GM19238 (cell line): ENCODE data around the gene TSPAN2.

Source experiments
- DNase-seq: peaks from one replicate; pipeline ENCODE4 v3.0.0; 2011; ENCODE audit warnings: low spot score; ENCODE audit not compliant: insufficient read length

The TSPAN2 gene

DNA sequence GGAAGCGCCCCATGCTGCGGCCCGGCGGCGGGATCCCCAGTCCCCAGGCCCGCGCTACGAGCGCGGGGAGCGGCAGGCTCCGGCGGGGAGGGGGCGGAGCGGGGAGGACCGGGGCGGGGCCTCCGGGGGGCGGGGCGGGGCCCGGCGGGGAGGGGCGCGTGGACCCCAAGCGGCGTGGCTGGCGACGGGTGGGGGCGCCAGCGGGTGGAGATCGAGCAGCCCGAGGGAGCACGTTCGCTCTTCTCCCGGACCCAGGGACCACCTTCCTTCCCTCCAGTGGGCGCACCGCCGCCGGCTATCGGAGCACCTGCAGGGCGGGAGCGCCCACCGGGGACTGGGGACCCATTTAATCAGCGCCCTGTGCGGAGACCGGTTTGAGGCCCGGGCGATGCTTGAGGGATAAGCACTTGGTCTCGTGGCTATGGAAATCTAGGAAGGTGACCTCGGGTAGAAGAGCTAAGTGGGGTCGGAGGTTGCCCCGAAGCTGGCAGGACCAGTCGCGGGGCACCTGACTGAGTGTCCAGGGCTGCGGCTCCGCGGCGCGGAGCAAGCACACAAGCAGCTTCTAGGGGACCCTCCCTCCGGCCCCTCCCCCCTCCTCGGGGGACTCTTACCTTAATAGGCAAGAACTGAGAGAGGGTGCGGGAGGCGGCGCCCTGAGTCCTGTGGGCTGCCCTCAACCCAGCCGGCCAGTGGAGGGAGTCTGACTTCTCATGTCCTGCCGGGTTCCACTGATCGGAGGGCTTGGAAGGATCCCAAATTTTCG, at the start of gene TSPAN2:
TSPAN2 (minus strand) TSS at position 84 of the 766 bp plus-strand sequence; CDS start at position 13, 71 bp downstream.
- no peak for DNase-seq

- DNase-seq: peak; percentile 60
These were observed 49.7 kb upstream of the TSPAN2 start for GRCh38 chr1:115138973-115139372.

DNA sequence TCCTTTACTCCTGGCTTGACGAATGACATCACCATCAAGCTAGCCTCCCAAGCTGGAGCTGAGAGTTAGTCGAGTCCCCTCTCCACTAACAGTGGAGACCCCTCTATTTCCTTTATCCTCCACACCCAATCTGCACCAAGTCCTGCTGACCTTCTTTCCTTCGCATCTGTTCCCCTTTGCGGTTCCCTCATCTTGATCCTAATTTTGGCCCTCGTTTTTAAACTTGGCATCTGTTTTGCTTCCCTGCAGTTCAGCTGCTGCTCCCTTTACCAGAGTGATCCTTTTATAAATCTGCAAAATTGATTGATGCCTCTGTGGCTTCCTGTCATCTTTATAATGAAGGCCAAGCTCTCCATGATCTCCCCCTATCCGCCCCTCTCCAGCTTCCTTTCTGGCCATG, 49.0 kb upstream of the TSPAN2 start:
- no peak for DNase-seq

DNA sequence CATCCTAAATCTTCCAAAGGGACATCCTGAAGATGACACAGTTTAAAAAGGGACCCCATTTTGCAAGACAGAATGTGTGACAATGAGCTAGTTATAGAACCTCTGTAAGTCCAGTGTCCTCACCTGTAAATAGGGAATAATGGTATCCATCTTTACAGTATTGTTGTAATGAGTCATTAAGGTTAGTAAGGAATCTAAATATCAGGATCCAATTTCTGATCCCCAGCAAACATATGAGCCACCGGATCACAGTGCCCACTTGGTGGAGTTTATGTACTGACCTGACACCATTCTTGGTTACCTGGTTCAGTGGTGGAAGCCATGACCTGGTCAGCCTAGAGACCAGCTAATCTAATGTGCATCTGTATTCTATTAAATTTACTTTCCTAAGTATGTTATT, 47.9 kb upstream of the TSPAN2 start:
- DNase-seq: no peak

DNA sequence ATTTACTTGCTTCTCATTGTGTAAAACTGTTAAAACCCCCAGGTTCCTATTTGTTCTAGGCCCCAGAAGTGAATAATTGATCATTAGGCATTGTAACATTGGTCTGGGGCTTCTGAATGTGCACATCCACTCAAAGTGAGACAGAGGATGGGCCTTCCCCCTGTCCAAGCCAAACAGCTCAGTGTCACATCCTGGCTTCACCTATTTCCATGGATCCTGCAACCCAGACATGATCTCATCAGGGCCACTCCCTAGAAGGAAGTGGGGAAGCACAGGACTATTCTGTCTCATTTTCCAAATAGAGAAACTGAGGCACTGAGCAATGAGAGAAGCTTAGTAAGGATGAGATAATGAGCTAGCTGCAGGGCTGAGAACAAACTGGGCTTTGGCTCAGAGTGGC, 47.4 kb upstream of the TSPAN2 start:
- no peak for DNase-seq

- DNase-seq: no peak
These were observed 46.8 kb upstream of the TSPAN2 start for GRCh38 chr1:115136106-115136505.

DNA sequence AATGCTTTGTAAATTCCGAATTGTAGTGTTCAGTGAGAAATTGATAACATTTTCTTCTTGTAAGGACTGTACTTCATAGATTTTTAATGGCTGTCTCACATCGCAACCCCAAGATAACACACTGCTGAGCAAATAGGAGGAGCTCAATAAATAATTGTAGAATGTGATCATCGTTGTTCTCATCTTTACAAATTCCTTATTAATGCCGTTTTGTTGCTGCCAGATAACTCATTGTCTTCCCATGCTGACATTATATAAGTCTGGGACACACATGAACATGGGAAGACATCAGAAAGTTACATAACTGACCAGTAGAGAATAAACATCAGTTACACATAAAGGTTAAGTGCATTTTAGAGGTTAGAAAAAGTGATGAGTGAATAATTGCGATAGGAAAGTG, 46.4 kb upstream of the TSPAN2 start:
- no peak for DNase-seq

DNA sequence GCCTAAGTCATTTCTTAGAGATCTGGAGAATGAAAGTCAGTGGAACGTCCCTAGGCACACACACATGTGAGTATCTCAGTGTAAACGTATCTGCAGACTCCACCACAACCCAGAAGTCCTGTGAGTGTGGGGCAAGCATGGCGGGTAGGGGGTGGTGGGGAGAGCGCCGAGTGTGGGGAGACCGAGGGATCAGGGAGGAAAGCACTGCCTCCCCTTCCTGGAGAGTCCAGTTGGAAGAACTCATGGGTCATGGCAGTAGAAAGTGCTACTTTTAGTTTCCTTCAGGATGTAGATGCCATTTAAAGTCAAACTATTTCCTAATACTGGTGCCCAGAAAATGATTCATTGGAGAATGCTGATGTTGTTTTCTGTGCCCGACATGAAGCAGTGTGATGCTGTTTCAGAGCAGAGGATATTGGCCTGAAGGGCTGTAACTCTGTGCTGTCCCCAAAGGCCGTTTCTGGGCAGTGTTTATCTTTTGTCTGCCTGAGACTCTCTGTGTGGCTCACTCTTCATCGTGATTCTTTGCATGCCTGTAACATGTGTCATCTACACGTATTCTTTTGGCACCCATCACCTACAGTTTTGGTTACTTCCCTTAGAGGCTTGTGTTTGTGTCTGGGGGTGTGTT, 45.7 kb upstream of the TSPAN2 start:
- no peak for DNase-seq

DNA sequence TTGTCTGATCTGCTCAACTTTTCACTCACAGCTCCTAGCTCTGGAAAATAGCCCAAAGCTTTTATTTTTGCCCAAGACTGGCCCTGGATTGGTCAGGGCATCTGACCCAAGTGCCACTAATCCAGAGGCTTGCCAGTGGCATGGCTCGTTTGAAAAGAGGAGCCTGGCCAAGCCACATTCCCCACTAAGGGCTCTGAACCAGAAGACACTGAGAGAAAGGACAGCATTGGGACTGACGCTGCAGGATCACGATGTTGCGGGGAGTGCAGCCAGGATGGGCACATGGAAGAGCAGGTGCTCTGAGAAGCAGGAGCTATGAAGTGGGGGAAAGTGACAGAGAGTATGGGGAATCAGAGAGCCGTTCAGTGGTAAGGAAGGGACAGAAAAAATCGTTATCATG, 44.9 kb upstream of the TSPAN2 start:
- no peak for DNase-seq

GRCh38 chr1:115133440-115133839, 44.1 kb upstream of the TSPAN2 start:
- DNase-seq: no peak

DNA sequence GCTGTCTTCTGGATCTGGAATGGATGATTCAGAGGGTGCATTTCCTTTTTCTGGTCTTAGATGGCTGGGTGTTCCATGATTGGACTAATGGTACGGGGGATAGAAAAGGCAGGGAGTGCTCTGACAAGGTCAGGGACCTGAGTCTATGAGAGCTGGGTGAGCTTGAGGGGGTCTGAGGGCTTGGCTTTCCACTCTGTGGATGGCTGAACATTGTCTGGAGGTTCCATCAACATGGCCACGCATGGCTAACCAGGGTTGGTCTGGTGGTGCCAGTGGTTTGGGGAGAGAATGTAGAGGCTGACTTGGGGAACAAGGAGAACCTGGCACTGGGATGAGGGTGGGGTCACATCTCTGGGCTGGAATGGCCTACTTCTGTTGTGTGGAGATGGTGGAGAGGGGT, 41.5 kb upstream of the TSPAN2 start:
- DNase-seq: no peak

DNA sequence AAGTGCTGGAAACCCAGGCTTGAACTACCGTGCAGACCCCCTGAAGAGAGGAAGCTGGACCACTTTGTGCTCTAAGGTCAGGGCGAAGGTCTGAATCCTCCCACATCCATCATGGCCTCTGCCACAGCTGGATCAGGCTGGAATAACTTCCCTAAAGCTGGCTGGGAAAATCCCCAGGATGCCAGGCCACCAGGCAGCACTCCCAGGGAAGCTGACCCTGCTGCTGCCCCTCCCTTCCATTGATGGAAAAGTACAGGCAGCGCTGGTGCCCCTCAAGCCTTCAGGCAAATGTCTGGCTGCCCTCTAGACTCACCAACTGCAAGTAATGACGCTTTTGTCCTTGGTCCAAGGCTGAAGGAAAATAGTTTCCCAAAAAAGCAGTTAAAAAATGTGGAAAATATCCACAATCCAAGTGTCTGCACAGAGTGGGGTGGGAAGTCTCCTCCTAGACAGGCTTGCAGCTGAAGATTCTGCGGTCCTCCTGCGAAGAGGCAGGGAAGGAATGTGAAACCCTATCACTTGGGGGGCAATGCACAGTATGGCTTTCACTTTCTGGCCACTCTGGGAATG, 39.9 kb upstream of the TSPAN2 start:
- DNase-seq: no peak

DNA sequence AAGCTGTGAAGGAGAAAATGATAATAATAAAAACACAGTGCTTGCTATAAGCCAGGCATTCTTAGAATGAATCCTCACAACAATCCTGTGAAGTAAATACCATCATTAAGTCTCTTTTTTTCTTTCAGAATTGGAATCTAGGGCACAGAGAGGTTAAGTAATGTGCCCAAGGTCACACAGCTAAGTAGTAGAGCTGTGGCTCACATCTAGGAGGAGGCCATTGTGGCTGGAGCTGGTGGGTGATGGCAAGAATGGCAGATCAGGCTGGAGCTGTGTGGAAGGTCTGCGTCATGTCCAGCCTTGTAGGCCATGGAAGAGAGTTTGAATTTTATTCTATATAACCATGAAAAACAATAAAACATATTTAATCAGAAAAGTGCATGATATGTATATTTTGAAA, 38.2 kb upstream of the TSPAN2 start:
- DNase-seq: no peak

DNA sequence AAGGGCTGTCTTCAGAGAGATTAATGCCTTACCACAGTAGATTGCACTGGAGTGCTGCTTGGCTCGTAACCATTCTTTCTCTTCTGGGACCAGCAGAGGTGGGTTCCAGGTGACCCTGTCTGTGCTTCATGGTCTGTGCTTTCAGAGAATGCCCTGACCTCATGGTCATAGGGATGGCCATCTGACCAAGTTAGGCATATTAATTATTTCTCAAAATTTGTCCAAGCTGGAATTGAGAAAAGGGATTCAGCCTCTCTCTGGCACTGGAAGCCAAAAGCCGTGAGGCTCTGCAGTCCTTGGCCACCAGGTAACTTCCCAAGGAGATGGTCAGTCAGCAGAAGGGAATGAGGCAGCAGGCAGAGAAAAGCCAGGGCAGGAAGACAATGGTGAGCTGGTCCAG, 37.2 kb upstream of the TSPAN2 start:
- DNase-seq: no peak

GRCh38 chr1:115123116-115123515, 33.8 kb upstream of the TSPAN2 start:
- DNase-seq: no peak

- DNase-seq: no peak
These were observed 32.5 kb upstream of the TSPAN2 start for GRCh38 chr1:115121793-115122192.

DNA sequence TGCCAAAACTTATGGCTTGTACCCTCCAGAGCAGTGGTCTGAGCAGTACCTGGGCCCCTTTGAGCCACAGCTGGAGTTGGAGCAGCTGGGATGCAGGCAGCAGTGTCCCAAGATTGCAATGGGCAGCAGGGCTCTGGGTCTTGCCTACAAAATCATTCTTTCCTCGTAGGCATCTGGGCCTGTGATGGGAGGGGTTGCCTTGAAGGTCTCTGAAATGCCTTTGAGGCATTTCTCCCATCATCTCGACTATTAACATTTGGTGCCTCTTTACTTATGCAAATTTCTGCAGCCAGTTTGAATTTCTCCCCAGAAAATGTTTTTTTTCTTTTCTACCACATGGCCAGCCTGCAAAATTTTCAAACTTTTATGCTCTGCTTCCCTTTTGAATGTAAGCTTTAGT, 31.0 kb upstream of the TSPAN2 start:
- DNase-seq: no peak

DNA sequence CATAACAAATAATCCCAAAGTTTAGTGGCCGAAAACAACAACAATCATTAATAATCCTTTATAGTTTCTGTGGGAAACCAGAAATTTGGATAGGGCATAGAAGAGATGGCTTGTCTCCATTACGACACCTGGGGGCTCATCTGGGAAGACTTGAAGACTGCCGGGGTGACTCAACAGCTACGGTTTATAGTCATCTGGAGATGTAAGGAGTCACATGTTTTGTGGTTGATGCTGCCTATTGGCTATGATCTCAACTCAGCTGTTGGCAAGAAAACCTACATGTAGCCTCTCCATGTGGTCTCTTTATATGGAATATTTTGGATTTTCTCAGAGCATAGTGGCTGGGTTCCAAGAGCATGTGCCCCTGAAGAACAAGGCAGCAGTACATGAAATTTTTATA, 29.3 kb upstream of the TSPAN2 start:
- DNase-seq: no peak

DNA sequence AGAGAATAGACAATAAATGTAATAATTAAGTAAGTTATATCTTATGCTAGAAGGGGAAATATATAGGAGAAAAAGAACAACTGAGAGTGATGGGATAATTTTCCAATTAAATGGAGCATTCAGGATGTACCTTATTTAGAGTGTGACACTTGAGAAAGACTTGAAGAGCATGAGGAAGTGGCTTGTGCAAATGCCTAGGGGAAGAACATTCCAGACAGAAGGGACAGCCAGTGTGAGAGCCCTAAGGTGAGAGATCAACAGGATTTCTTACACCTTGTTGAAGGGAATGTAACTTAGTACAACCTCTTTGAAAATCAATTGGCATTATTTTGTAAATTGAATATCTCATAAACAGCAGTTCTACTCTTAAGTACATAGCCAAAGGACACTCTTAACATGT, 28.8 kb upstream of the TSPAN2 start:
- no peak for DNase-seq

DNA sequence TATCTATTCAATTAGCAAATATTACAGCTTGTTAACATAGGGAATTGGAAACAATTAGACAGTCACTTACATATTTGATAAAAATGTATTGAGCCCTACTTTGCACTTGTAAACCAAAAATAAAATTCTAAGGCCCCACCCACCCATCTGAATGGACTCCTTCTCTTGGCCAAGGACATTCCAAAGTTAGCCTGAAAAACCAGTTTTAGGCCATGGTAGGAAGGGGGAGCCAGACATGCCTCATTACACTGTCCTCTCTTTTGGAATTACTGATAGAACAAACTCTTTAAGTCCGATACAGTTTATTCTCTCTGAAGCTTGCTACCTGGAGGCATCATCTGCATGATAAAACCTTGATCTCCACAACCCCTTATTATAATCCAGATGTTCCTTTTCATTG, 28.0 kb upstream of the TSPAN2 start:
- no peak for DNase-seq

GRCh38 chr1:115116512-115116911, 27.2 kb upstream of the TSPAN2 start:
- no peak for DNase-seq

- no peak for DNase-seq
These were observed 26.3 kb upstream of the TSPAN2 start for GRCh38 chr1:115115521-115116161.
